Psoas muscle (tissue), 8 donors: Measurements from ENCODE around the gene TRIP4. TPM values are rescaled to one million over a fixed set of nuclear protein-coding genes. Genes with fewer than 3 reads are reported as not detected.
"Not testable (repeated sequence)": the region's sequence is repeated elsewhere in the genome, so short reads cannot be mapped to it uniquely, and the experiment has no call there.

ENCODE experiments used
- ATAC-seq, 4 donors: fragments of 200-7000 bp; cut with Tn5 transposase; one replicate each; pipeline ENCODE4 v1.9.1; 2020; ENCODE audit warnings: moderate library complexity in 3 of 4, mild to moderate bottlenecking in 2 of 4
- DNase-seq, 2 donors: peaks; one replicate each; pipeline ENCODE4 v3.0.0-alpha.2; 2020
- H3K27ac ChIP-seq: fragments of 200-600 bp; one replicate; pipeline ENCODE4 v1.8.0; 2022
- H3K27me3 ChIP-seq, 3 donors: fragments of 200-600 bp in 1 of 3; one replicate each; pipeline versions ENCODE4 v1.6.1 to v1.8.0; 2013 to 2022; ENCODE audit warnings: low read length in 2 of 3, mild to moderate bottlenecking in 2 of 3, moderate library complexity in 1 of 3; ENCODE audit not compliant: insufficient read depth in 3 of 3
- H3K36me3 ChIP-seq, 2 donors: fragments of 200-600 bp in 1 of 2; one replicate each; pipeline versions ENCODE4 v1.6.1 to v1.8.0; 2013 to 2022; ENCODE audit warnings: low read depth in 1 of 2, mild to moderate bottlenecking in 1 of 2, moderate library complexity in 1 of 2; ENCODE audit not compliant: insufficient read depth in 1 of 2
- H3K4me1 ChIP-seq: fragments of 200-600 bp; one replicate; pipeline ENCODE4 v1.8.0; 2022
- H3K4me3 ChIP-seq: fragments of 200-600 bp; one replicate; pipeline ENCODE4 v1.8.0; 2022; ENCODE audit warnings: mild to moderate bottlenecking
- H3K9me3 ChIP-seq: fragments of 200-600 bp; one replicate; pipeline ENCODE4 v1.8.0; 2022
- CTCF ChIP-seq: fragments of 200-600 bp; IDR thresholded peaks from one replicate; pipeline ENCODE4 v1.8.0; 2022; ENCODE audit warnings: antibody characterized with exemption
- WGBS, 3 donors: extraction: QIAGEN DNeasy Blood & Tissue Kit; methylation state at CpG; one replicate each; pipeline versions ENCODE4 v1.1.6 to v1.1.7; 2013; 5-methylcytosine and 5-hydroxymethylcytosine counted together
- intact Hi-C, 2 donors: fragments of 100-400 bp; cut with DNase I; formaldehyde crosslinking; loops; one replicate each; pipeline versions ENCODE4 v1.11.0 to v1.14.2; 2022
- polyA plus RNA-seq, 3 donors: library from polyadenylated mRNA; stranded (reverse); fragments of 200-250 nt; gene quantifications; one replicate each; pipeline ENCODE4 v1.2.3, GENCODE V29; 2013
- total RNA-seq, 4 donors: library from RNA; stranded (reverse); fragmentation: NEBNext Ultra II Directional in 2 of 4; extraction: Animal tissue kit (Norgen Biotek cat#: 25700) in 2 of 4; gene quantifications; one replicate each; pipeline versions ENCODE4 v1.2.1 to v1.2.4, GENCODE V29; 2021 to 2023
- donor health status: healthy with polysubstance abuse.
- donor health status: DM: no; HTN: no; CAD: no; lungs with moderate emphysema.
- donor health status: Bipolar disorder and iron deficiency.
- donor health status: healthy.
- donor health status: DM: yes; HTN: yes; CAD: no.
- donor health status: DM: no; HTN: no; CAD: no.
- donor health status: DM: no; HTN: no; CAD: no.
- donor health status: DM: yes; HTN: yes; CAD: no.

The TRIP4 gene
- total and polyA plus RNA-seq, 7 donors: 6.3 to 16.6 (median 10.4) TPM

- H3K36me3 ChIP-seq: no peaks in the 10 kb centered on the region
- H3K27ac ChIP-seq: peak overlapping the region; percentile 56
- no peak for ATAC-seq
- WGBS, 3 donors: 45 to 54% (median 50%) methylated on average over 5 of the region's 5 CpGs
- peak overlapping the region; percentile 80 for H3K4me3 ChIP-seq
- no peak for DNase-seq
- no peaks in the 10 kb centered on the region for H3K9me3 ChIP-seq
- H3K4me1 ChIP-seq: peaks cover 12% of the 10 kb centered on the region
- no peaks in the 10 kb centered on the region for H3K27me3 ChIP-seq
- no peak for TF ChIP-seq CTCF
- intact Hi-C loops: loop anchor here (5.0 kb wide), 2 partner anchors 149 to 194 kb away; partner anchors contain the start of gene PPIB (in 2 of the 2)
Measured at GRCh38 chr15:64356710-64357040, 31.0 kb upstream of the TRIP4 start.

GRCh38 chr15:64361259-64361658 lies 26.4 kb upstream of the TRIP4 start:
- intact Hi-C loops: no loop called here
- no peak overlapping the region for H3K4me3 ChIP-seq
- H3K36me3 ChIP-seq: no peaks in the 10 kb centered on the region
- 96 to 98% (median 96%) methylated on average over 4 of the region's 4 CpGs for whole genome bisulfite sequencing, 3 donors
- no peak for TF ChIP-seq CTCF
- no peaks in the 10 kb centered on the region for H3K9me3 ChIP-seq
- peaks cover 4% of the 10 kb centered on the region for H3K4me1 ChIP-seq
- H3K27ac ChIP-seq: no peak overlapping the region
- DNase-seq: no peak
- no peaks in the 10 kb centered on the region for H3K27me3 ChIP-seq
- no peak for ATAC-seq

GRCh38 chr15:64369078-64369607 lies 18.5 kb upstream of the TRIP4 start:
- 78 to 90% (median 80%) methylated on average over 2 of the region's 2 CpGs for WGBS, 3 donors

GRCh38 chr15:64371383-64371782 lies 16.3 kb upstream of the TRIP4 start:
- H3K36me3 ChIP-seq, H3K4me3 ChIP-seq, H3K4me1 ChIP-seq, DNase-seq, H3K27ac ChIP-seq, intact Hi-C loops, H3K27me3 ChIP-seq, H3K9me3 ChIP-seq, ATAC-seq: not testable (repeated sequence)
- WGBS, 3 donors: 98 to 99% (median 98%) methylated on average over 8 of the region's 8 CpGs

More at GRCh38 chr15:64369078-64369607, 18.5 kb upstream of the TRIP4 start:
- no peaks in the 10 kb centered on the region for H3K9me3 ChIP-seq
- no peak overlapping the region for H3K4me3 ChIP-seq
- no peak for TF ChIP-seq CTCF
- DNase-seq (no peak), ATAC-seq (no peak)
- H3K27me3 ChIP-seq: no peaks in the 10 kb centered on the region
- H3K36me3 ChIP-seq: no peaks in the 10 kb centered on the region
- intact Hi-C loops: no loop called here
- no peak overlapping the region for H3K27ac ChIP-seq
- no peaks in the 10 kb centered on the region for H3K4me1 ChIP-seq

GRCh38 chr15:64373360-64373759 lies 14.3 kb upstream of the TRIP4 start:
- ATAC-seq (no peak), DNase-seq (no peak)
- no peak for TF ChIP-seq CTCF
- Histone ChIP-seq H3K36me3 (no peaks in the 10 kb centered on the region), H3K27me3 (no peaks in the 10 kb centered on the region), H3K4me1 (no peaks in the 10 kb centered on the region), H3K9me3 (no peaks in the 10 kb centered on the region), H3K4me3 (no peak overlapping the region), H3K27ac (no peak overlapping the region)
- 94 to 97% (median 96%) methylated on average over 8 of the region's 8 CpGs for WGBS, 3 donors
- intact Hi-C loops: no loop called here
